ENCODE results near the gene SEC24C.

DNA sequence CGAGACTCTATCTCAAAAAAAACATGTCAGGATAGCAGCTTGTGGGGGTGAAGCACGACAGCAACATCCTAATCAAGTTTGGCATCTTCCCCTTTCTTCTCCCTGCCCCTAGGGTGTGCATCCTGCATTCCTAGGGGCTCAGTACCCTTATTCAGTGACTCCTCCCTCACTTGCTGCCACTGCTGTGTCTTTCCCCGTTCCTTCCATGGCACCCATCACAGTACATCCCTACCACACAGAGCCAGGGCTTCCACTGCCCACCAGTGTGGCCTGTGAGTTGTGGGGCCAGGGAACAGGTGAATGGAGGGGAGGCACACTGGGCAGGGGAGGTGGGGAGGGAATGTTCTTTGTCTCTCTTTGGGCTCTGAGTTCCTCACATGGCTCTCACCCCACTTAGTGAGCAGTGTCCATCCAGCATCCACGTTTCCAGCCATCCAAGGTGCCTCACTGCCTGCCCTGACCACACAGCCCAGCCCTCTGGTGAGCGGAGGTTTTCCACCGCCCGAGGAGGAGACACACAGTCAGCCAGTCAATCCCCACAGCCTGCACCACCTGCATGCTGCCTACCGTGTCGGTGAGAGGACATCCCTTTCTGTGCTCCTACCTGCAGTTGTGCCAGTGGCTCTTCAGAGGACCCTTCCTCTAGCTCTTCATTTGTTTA lies 55.9 kb downstream of the SEC24C start:
- TF ChIP-seq, protein P1, sequence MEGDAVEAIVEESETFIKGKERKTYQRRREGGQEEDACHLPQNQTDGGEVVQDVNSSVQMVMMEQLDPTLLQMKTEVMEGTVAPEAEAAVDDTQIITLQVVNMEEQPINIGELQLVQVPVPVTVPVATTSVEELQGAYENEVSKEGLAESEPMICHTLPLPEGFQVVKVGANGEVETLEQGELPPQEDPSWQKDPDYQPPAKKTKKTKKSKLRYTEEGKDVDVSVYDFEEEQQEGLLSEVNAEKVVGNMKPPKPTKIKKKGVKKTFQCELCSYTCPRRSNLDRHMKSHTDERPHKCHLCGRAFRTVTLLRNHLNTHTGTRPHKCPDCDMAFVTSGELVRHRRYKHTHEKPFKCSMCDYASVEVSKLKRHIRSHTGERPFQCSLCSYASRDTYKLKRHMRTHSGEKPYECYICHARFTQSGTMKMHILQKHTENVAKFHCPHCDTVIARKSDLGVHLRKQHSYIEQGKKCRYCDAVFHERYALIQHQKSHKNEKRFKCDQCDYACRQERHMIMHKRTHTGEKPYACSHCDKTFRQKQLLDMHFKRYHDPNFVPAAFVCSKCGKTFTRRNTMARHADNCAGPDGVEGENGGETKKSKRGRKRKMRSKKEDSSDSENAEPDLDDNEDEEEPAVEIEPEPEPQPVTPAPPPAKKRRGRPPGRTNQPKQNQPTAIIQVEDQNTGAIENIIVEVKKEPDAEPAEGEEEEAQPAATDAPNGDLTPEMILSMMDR (IDR thresholded peaks at IDR 0.05): no peak
- no peak for TF ChIP-seq POLR2A (IDR thresholded peaks at IDR 0.05)

All from tibial nerve (tissue), 3 donors.